ENCODE measurements around the gene TTC23.

DNA sequence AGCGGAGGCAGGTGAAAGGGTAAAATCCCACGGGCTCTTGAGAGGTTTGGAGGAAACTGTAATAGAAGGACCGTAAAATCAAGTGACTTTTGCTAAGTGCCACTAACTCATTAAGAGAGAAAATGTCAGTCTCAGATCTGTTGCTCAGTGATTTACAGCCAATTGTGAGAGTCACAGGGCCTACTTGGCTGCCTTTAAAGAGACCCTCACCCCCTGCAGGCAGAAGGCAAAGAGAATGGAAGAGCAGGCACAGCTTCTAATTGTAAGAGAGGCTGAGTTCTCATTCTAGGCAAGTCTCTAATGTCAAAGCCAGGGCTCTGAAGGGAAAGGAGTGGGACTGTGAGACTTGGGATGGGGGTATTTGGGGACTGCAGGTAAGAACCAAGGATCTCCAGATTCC lies 153.8 kb downstream of the TTC23 start:
- TF ChIP-seq CTCF (IDR thresholded peaks at IDR 0.05) (no peak), POLR2A (IDR thresholded peaks at IDR 0.05) (no peak)

All from thyroid gland (tissue), 4 donors.